HG03196 (cell line): ENCODE measurements around the gene SFI1.
"Not testable (repeated sequence)": the region's sequence is repeated elsewhere in the genome, so short reads cannot be mapped to it uniquely, and the experiment has no call there.

Experiments used
- ATAC-seq: cut with Tn5 transposase; IDR thresholded peaks from one replicate; pipeline ENCODE4 v1.9.1; 2021; ENCODE audit not compliant: unreplicated experiment

The SFI1 gene

DNA sequence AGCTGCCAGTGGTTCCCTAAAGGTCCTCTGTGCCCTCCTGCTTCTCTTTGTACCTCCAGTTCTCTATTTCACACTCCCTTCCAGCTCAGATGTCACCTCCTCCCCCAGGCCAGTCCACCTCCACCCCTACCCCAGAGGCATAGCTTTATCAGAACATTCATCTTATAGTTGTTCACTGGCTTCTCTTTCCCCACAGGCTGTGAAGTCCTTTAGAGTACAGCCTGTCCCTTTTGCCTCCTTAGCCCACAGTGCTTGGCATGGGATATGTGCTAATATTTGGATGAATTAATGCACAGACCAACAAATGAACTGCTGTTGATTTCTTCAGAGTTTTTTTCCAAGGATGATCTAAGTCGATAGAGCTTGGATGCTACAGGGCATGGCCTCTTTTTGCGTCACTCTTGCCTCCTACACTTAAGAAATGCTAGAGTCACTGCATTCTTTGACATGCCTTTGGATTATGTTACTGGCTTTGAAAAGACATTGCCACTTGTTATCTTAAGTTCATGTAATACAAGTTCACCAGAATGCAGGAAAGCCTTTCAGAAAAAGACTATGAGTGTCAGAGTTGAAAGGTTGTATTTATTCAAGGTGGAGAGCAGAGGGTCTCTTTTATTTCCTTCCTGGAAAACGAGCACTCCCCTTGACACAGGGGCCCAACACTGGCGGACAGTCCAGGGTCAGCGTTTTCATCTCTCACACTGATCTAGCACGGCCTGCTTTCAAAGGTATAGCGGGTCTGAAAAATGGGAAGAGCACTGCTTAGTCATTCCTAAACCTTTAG, 90.0 kb downstream of the SFI1 start:
- ATAC-seq, result no peak

DNA sequence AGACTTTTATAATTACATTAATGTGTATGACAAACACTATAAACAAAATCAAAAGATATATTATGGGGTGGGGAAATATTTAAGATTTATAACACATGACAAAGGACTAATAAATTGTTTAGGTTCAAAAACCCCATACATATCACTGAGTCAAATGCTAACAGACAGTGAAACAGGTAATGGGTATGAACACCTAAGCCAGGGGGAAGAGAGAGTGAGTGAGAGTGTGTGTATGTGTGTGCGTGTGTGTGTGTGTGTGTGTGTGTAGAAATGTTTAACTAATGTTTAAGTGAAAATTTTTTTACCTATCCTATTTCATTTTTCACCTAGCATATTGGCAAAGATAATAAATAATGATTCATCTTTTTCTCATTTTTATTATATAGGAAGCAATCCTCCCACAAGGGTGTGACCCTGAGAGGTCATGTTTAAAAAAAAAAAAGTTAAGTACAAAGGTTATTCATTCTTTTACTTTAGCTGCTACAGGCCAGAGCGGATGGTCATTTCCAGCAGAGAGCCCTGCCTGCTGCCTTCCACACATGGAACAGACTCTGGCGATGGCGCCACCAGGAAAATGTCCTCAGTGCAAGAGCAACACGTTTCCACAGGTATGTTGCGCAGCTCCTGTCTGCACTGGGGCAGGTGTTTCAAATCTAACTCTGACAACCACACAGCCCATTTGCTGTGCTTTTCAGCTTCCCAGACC, 92.8 kb downstream of the SFI1 start:
- ATAC-seq, result no peak

DNA sequence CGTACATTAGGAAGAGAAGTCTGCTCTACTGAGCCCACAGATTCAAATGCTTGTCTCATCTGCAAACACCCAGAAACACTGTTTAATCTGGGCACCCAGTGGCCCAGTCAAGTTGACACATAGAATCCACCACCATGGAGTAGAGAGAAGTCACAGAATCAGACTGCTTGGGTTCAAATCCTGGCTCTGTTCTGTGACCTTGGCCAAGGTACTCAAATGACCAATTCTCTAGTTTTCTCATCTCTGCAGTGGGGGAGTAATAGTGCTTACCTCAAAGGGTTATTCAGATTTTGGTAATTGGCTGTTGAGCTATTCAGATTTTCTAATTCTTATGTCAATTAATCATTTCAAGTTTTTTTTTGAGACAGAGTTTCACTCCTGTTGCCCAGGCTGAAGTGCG, 93.8 kb downstream of the SFI1 start:
- not testable (repeated sequence) for ATAC-seq

DNA sequence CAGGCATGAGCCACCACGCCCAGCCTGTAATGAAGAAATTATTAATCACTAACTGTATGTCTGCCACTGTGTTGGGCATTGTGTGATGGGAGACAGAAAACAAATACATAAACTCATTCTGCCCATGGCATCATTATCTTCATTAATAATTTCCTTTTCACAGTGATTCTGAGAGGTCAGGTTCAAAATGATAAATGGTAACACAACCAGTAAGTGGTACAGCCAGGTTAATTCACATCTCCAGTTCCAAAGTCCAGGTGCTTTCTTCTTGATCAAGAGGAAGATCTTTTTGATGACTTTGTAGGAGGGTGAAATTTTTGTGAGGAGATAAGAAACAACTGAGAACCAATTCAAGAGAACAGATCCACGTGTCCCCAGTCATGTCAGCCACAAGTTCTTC, 98.9 kb downstream of the SFI1 start:
- ATAC-seq, result no peak

DNA sequence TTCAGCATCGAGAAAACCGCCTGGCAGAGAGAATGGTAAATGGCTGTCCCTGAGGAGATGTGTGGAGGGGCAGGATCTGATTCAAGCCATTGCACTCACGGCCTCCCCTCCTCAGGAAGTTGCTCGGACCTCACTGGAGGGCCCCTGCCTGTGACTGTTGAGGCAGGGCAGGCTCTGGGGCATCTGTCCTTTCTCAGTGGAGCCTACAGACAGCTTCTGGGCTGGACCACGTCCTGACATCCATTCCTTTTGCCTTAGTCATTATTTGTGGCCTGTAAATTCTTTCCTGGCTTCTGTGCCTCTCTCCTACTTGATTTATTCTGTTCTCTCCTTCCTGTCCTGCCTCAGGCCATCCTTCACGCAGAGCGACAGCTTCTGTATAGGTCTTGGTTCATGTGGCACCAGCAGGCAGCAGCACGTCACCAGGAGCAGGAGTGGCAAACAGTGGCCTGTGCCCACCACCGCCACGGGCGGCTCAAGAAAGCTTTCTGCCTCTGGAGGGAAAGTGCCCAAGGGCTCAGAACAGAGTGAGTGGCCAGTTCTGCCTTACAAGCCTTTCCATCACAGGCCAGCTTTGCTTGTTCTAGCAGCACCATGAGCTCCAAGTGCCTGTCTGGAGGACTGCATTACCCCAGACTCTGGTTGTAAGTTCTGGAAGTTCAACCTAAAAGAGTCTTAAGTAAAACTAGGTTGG, 106.1 kb downstream of the SFI1 start:
- no peak for ATAC-seq

DNA sequence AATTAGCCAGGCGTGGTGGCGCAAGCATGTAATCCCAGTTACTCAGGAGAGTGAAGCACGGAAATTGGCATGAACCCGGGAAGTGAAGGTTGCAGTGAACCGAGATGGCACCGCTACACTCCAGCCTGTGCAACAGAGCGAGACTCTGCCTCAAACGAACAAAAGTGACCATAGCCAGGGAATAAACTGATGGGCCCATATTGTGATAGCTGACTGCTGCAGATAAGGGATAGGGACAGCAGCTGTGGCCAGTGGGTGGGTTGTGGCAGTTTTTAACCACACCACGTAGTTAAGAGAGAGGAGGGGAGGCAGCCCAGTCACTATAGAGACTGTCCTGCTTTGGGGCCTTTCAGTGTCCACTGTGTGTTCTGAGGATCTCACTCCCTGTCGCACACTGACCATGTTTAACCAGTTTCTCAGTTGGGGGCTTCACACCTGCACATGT, 106.8 kb downstream of the SFI1 start:
- ATAC-seq, result no peak

DNA sequence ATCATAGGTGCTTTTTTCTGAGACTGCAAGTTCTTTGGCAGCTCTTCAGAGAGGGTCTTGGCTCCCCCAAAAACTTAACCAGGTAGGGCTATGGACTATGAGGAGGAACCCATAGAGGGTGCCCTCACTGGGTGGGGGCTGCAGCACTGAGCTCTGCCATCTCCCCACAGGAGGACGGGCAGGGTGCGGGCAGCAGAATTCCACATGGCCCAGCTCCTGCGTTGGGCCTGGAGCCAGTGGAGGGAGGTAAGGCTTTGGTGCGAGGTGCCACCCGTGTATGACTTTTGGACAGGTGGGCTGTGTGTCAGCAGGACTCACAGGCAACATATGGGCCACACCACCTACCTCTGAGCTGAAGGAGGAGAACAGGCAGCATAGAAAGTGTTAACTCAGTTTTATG, 107.2 kb downstream of the SFI1 start:
- ATAC-seq, result no peak

DNA sequence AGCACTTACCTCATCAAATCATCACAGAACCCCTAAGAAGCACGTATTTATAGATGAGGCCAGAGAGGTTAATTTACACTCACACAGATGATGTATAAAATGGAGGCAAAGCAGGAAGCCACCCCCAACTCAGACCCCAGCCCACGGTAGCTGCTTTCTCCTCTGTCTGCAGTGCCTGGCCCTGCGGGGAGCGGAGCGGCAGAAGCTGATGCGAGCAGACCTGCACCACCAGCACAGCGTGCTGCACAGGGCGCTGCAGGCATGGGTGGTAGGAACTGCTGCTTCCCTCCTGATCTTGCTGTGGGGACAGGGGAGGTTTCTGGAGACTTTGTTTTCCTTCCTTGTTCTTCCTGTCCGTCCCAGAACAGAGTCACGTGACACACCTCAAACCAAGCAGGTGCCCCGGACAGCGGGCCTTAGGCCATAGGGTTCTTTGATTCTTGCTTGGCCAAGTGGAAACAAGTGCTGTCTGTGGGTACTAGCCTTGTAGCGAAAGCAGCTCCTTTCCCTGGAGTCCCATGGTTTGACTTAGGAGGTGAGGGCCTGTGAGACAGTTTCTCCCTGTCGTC, 107.9 kb downstream of the SFI1 start:
- no peak for ATAC-seq

DNA sequence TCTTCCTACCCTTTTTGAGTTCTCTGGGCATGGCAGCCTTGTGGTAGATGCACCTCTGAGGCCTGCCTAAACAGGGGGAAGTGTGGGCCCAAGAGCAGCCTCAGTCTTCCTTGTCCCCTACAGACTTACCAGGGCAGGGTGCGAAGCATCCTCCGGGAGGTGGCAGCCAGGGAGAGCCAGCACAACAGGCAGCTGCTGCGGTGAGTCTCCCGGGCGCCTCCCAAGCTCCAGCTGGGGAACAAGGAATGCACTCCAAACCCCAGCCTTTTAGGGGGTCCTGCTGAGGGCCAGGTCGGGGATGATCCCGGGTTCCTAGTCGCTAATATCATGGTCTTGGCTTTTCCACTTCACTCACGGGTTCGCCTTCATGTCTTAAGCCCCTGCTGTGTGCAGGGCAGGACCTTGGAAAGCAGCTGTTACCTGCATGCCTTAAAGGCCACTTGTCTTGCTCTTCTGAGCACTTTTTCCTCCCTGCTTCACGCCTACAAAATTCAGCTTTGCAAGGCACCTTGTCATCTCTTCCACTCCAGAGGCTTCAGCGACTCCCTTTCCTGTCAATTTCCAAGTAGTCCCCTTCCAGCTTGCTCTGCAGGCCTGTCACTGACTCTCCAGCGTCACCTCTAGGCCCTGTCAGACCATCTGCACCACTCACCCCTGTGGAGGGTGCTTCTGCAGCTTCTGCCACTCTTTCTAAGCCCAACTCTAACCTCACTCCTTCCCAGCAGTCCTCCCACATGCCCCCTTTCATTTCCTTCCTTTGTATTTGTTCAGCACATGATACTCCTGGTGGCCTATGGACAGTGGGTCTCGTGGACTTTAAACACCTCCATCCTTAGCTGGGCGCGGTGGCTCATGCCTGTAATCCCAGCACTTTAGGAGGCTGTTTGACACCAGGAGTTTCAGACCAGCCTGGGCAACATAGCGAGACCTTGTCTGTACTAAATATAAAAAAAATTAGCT, 108.7 kb downstream of the SFI1 start:
- no peak for ATAC-seq

DNA sequence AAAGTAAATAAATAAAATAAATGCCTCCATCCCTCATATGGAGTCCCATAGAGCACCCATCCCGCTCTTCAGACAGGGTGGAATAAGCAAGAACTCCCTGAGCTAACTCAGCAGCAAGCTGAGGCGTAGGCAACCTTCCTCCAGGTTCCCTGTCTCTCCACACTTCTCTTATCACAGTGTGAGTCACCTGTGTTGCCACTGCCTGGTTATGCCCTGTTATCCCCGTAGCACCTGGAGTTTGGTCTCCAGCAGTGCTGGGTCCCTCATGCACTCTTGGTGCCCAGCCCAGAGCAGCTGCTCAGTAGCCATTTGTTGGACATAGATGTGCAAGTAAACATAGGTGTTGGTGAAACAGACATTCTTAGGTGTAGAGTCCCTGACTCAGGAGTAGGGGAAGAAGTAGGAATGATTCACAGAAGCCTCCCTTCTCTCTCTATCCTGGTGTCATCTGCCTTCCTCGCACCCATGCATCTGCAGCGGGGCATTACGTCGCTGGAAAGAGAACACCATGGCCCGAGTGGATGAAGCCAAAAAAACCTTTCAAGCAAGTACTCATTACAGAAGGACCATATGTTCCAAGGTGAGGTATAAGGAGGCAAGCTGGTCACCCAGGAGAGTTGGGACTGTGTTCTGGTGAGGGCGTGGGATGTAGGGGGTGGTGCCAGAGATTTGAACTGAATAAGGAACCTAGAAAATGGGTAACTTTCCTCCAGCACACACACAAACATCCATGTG, 109.7 kb downstream of the SFI1 start:
- no peak for ATAC-seq

DNA sequence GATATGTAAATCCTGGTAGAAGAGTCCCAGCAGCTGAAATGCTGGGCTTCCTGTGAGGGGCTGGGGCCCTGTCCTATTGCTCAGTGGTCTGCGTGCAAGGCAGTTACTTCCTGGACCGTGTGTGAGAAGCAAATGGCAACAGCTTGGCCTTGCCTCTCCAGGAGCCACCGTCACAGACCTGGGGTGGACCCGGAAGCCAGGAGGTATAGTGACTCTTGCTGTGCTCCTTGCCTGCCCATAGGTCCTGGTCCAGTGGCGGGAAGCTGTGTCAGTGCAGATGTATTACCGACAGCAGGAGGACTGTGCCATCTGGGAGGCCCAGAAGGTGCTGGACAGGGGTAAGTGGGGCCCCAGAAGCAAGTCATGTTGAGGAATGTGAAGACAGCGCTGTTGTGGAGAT, 111.4 kb downstream of the SFI1 start:
- no peak for ATAC-seq

DNA sequence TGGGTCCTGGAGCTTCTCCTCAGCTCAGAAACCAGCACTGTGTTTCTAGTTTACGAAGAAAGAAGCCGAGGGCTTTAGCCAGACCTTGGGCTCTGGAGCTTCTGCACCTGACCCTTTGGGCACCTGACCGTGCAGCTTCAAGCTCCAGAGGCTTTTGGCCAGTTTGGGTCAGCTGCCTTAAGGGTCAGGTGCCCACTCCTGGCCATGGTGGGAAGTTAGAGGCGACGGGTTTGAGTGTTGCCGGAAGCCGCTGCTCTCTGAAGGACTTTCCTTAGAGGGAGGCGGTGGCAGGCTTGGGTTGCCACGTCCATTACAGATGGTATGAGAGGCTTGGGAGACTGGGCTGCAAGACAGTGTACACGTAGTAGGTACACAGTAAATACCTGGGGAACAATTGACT, 113.4 kb downstream of the SFI1 start:
- ATAC-seq, result no peak

DNA sequence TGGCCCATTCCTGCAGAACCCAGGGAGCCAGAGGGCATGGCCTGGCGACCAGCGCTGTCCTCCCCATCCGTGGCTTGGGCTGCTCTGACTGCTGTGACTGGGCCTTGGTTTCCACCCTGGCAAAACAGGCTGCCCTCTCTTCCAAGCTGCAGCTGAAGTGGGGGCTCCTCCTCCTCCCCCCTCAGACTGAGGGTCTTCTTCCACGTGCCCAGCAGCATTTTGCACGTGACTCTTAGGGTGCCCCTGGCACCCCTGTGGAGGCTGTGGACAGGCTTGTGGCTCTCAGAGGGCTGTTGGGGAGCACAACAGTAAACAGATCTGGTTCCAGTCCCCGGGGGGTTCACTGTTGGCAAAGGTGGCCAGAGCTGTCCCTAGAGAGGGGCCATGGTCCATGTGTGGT, 114.3 kb downstream of the SFI1 start:
- ATAC-seq, result no peak

DNA sequence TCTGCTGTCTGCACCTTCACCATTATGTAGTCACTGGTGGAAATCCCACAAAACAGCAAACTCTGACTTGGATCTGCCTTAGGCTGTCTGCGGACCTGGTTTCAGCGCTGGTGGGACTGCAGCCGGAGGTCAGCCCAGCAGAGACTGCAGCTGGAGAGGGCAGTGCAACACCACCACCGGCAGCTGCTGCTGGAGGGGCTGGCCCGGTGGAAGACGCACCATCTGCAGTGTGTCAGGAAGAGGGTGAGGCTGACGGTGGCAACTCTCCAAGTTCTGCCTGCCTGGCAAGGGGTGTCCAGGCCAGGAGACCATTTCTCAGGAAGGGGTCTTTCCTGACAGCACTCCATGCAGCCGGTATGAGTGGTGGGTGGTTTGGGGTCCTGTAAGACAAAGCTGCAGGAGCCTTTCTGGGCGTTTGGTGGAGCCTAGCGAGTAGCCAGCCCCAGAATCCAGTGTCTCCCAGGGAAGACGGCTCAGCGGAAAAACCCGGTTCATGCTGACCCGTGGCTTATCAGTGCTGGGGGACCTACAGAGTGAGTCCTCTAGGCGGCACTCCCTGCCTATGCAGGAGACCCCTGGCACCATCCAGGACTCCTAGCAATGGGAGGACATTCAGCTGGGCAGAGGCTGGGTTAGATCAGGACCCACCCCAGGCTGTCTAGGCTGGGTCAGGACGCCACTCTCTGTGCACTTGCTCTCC, 114.9 kb downstream of the SFI1 start:
- ATAC-seq, result no peak

DNA sequence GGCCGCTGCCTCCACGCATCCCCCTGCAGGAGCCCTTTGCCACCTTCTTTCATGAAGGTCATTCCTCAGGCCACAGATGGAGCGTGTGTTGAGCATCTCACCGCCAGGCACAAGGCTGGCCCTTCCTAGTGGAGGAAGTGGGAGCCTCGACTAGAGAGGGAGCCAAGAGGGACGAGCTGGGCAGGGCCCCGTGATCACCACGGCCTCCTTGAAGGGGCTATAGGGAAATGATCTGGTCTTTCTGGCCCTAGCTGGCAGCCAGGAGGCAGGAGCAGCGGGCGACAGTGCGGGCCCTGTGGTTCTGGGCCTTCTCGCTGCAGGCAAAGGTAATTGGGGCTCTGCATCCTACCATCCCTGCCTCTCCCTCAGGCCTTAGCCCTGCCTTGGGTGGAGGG, 116.6 kb downstream of the SFI1 start:
- ATAC-seq, result no peak

DNA sequence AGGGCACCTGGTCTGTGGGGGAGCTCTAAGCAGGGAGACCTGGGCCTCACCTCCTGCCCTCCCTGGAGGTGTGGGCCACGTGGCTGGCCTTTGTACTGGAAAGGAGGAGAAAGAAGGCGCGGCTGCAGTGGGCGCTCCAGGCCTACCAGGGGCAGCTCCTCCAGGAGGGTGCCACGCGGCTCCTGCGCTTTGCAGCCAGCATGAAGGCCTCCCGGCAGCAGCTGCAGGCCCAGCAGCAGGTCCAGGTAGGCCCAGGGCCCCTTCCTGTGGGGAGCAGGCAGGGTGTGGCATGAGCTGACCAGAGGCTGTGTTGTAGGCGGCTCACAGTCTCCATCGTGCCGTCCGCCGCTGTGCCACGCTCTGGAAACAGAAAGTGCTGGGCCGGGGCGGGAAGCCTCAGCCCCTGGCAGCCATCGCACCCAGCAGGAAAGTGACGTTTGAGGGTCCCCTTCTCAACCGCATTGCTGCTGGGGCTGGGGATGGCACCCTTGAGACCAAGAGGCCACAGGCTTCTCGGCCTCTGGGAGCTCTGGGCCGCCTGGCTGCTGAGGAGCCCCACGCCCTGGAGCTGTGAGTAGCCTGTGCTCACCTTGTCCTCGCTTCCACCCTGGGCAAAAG, 117.1 kb downstream of the SFI1 start:
- ATAC-seq, result no peak

DNA sequence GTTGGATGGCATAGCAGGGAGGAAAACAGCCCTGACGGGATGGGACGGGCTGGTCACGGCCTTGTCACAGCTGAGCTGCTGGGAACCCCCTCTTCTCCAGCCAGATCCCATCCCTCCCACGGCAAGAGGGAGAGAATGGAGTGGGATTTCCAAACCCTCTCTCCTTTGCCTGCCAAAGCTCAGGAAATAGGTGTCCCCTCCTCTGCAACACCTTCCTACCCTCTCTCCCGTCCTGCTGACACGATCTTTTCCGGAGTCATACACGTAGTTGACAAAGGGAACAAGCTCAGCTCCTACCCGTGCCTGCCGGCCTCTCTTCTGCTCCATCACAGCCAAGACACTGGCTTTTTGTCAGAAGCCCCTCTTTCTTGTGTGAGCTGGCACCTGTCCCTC, 117.6 kb downstream of the SFI1 start:
- ATAC-seq, result no peak

DNA sequence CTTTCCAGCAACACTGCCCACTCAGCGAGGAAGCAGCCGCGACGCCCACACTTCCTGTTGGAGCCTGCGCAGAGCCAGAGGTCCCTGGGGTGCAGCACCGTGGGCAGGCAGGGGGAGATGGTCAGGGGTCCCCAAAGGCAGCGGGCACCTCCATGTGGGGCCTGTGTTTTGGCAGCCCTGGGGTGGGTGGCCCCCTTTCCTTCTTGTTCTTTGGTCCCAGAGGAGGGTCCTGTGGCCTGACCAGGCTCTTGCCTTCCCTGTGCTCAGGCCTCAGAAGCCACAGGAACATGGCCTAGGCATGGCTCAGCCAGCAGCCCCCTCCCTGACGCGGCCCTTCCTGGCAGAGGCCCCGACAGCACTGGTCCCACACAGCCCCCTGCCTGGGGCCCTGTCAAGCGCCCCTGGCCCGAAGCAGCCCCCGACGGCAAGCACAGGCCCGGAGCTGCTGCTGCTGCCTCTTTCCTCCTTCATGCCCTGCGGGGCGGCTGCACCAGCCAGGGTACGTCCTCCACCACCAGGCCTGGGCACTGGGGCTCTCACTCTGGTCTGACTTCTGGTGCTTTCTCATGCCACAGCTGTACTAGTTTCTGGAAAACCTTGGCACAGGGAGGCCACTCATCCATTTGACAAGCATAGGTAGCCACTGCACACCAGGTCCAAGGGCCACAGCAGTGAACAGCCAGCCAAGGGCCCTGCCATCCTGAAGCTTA, 118.6 kb downstream of the SFI1 start:
- no peak for ATAC-seq
